Activated T-cell treated with anti-CD3 and anti-CD28 coated beads for 4 hours (primary cell): ENCODE results near the gene DIS3L2.

Experiments
- DNase-seq: peaks from one replicate; pipeline ENCODE4 v3.0.0-alpha.2; 2020

The DIS3L2 gene

GRCh38 chr2:232238108-232238507, 276.6 kb downstream of the DIS3L2 start:
- DNase-seq: no peak

- no peak for DNase-seq
These were observed 277.1 kb downstream of the DIS3L2 start for GRCh38 chr2:232238596-232238995.

GRCh38 chr2:232239951-232240681, 278.6 kb downstream of the DIS3L2 start:
- no peak for DNase-seq

GRCh38 chr2:232240906-232241305, 279.4 kb downstream of the DIS3L2 start:
- DNase-seq: no peak

GRCh38 chr2:232242316-232242715, 280.8 kb downstream of the DIS3L2 start:
- no peak for DNase-seq

GRCh38 chr2:232245111-232245510, 283.6 kb downstream of the DIS3L2 start:
- no peak for DNase-seq

- DNase-seq: no peak
These were observed 284.7 kb downstream of the DIS3L2 start for GRCh38 chr2:232246245-232246644.

- DNase-seq: no peak
These were observed 287.6 kb downstream of the DIS3L2 start for GRCh38 chr2:232249096-232249495.

GRCh38 chr2:232250246-232251175, 289.0 kb downstream of the DIS3L2 start:
- DNase-seq: no peak

GRCh38 chr2:232255033-232255432, 293.5 kb downstream of the DIS3L2 start:
- DNase-seq: no peak

GRCh38 chr2:232260075-232260474, 298.6 kb downstream of the DIS3L2 start:
- DNase-seq: no peak

GRCh38 chr2:232261776-232262175, 300.3 kb downstream of the DIS3L2 start:
- no peak for DNase-seq

GRCh38 chr2:232263295-232263694, 301.8 kb downstream of the DIS3L2 start:
- no peak for DNase-seq

- DNase-seq: no peak
These were observed 302.6 kb downstream of the DIS3L2 start for GRCh38 chr2:232264081-232264480.

GRCh38 chr2:232265329-232265728, 303.8 kb downstream of the DIS3L2 start:
- no peak for DNase-seq

- no peak for DNase-seq
These were observed 307.2 kb downstream of the DIS3L2 start for GRCh38 chr2:232268636-232269165.

- DNase-seq: no peak
These were observed 308.4 kb downstream of the DIS3L2 start for GRCh38 chr2:232269867-232270266.

- DNase-seq: no peak
These were observed 312.6 kb downstream of the DIS3L2 start for GRCh38 chr2:232273903-232274643.

GRCh38 chr2:232275670-232276069, 314.2 kb downstream of the DIS3L2 start:
- no peak for DNase-seq

GRCh38 chr2:232276084-232276732, 314.7 kb downstream of the DIS3L2 start:
- no peak for DNase-seq

- no peak for DNase-seq
These were observed 315.3 kb downstream of the DIS3L2 start for GRCh38 chr2:232276733-232277313.

- no peak for DNase-seq
These were observed 317.0 kb downstream of the DIS3L2 start for GRCh38 chr2:232278534-232278933.
